ENCODE data around the gene RAG2.

GRCh38 chr11:36622431-36623136, 24.5 kb upstream of the RAG2 start:
- TF ChIP-seq ZNF488 (tag by site-specific recombination; IDR thresholded peaks at IDR 0.05) (no peak), ZNF23 (tag by site-specific recombination; IDR thresholded peaks at IDR 0.05; ENCODE audit: borderline replicate concordance) (no peak), CTCF (tag by site-specific recombination; IDR thresholded peaks at IDR 0.05) (no peak), ZNF202 (tag by site-specific recombination; IDR thresholded peaks at IDR 0.05; ENCODE audit: borderline replicate concordance) (no peak)
